RWPE1 (cell line): ENCODE results near the gene JCAD.
"Not testable (repeated sequence)": the region's sequence is repeated elsewhere in the genome, so short reads cannot be mapped to it uniquely, and the experiment has no call there.

Source experiments
- CTCF ChIA-PET: fragments of 350-600 bp; sonication (Branson Sonifier 250); formaldehyde crosslinking; extraction: SDS; loops from one replicate; lab custom pipeline; 2021; lab: Yijun Ruan, JAX
- POLR2A ChIA-PET: fragments of 400-600 bp; formaldehyde crosslinking; extraction: SDS; loops from one replicate; lab custom pipeline; 2020; ENCODE audit warnings: antibody characterized with exemption; ENCODE audit not compliant: low non-redundant PET; lab: Yijun Ruan, JAX
- DNase-seq: peaks from one replicate; pipeline ENCODE4 v3.0.0; 2012; ENCODE audit warnings: low spot score
- H3K27ac ChIP-seq: fragments of 450-650 bp; 2 replicates; pipeline ENCODE4 v1.5.1; 2017
- TF ChIP-seq, protein P1 (sequence below): fragments of 450-650 bp; conservative IDR thresholded peaks from 2 replicates; pipeline ENCODE4 v1.5.1; 2017; ENCODE audit warnings: low read depth, mild to moderate bottlenecking

JCAD gene

DNA sequence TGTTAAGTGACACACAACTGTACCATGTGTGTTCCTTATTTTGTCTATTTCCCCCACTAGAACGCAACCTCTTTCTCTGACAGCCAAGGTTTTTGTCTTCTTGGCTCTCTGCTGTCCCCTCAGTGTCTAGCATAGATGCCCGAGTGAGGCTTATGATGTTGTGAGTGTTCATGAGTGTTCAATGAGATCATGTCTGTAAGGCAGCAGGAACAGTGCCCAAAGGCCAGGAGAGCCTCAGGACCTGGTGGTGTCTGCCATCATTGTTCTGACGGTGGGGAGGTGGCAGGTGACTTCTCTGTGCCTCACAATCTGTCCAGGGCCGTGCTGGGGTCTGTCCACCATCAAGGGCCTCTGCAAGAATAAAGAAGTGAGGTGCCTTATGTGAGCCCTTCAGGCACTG is 66.5 kb downstream of the JCAD start:
- H3K27ac ChIP-seq: no peak overlapping the region
- POLR2A ChIA-PET: no interaction called here
- TF ChIP-seq, protein P1, sequence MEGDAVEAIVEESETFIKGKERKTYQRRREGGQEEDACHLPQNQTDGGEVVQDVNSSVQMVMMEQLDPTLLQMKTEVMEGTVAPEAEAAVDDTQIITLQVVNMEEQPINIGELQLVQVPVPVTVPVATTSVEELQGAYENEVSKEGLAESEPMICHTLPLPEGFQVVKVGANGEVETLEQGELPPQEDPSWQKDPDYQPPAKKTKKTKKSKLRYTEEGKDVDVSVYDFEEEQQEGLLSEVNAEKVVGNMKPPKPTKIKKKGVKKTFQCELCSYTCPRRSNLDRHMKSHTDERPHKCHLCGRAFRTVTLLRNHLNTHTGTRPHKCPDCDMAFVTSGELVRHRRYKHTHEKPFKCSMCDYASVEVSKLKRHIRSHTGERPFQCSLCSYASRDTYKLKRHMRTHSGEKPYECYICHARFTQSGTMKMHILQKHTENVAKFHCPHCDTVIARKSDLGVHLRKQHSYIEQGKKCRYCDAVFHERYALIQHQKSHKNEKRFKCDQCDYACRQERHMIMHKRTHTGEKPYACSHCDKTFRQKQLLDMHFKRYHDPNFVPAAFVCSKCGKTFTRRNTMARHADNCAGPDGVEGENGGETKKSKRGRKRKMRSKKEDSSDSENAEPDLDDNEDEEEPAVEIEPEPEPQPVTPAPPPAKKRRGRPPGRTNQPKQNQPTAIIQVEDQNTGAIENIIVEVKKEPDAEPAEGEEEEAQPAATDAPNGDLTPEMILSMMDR: no peak
- DNase-seq: no peak
- CTCF ChIA-PET: interaction anchor here (1.0 kb wide), 1 partner anchor 257 kb away, joined by 3 read pairs; no protein-coding TSS in a partner anchor

DNA sequence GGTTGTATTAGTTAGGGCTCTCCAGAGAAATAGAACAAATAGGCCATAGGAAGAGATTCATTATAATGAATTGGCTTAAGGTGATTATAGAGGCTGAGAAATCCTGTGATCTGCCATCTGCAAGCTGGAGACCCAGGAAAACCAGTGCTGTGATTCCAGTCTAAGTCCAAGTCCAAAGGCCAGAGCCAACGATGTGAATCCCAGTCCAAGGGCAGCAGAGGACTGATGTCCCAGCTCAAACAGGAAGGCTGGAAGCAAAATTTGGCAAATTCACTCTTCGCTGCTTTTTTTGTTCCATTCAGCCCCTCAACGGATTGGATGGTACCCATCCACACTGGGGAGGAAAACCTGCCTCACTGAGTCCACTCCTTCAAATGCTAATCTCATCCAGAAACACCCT is 68.0 kb downstream of the JCAD start:
- H3K27ac ChIP-seq: no peak overlapping the region
- no peak for DNase-seq
- ChIA-PET CTCF (no interaction called here), POLR2A (no interaction called here)
- TF ChIP-seq, protein P1: no peak

DNA sequence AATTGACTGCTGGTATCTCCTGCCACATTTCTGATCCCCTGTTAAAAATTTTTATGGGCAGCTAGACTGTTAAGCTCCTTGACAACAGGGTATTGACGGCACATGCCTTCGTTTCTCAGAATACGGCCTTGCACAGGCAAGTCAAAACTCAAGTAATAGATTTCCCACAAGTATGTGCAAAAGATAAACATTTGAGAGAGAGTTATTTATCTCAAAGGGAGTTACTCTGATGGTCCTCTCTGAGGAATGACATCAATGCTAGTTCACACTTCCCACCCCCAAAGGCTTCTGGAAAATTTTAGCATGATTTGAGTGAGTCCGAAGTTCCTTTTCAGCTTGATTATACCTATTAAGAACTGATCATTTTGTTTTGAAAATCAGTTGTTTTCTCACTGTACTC is 71.9 kb downstream of the JCAD start:
- DNase-seq: no peak
- TF ChIP-seq, protein P1: no peak
- CTCF ChIA-PET: no interaction called here
- no peak overlapping the region for H3K27ac ChIP-seq
- POLR2A ChIA-PET: no interaction called here

DNA sequence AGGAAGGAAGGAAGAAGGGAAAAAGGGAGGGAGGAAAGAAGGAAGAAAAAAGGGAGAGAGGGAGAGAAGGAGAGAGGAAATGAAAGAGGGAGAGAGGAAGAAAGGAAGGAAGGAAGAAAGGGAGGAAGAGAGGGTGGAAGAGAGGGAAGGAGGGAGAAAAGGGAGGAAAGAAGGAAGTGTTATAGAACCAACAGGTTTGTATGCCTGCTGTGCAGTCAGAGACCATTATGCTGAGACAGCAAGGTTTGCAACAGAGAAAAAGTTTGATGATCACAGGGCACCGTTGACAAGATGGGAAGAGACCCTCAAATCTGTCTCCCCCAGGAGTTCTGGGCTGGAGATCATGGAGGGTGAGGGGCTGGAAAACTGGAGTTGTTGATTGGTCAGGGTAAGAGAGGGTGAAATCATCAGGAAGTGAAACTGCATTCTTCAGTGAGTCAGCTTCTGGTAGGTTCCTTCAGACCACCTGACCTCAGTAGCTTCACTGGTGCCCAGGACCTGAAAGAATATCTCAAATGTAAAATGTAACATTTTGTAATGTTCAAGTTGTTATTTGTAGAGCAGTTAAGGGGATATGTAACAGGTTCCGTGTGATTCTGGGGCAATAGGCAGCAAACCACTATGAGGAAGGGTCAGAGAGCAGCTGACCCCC is 76.3 kb downstream of the JCAD start:
- ChIA-PET CTCF (interaction anchor here (0.6 kb wide), 1 partner anchor 393 kb away, joined by 3 read pairs; no protein-coding TSS in a partner anchor), POLR2A (no interaction called here)
- no peak for DNase-seq
- H3K27ac ChIP-seq: no peak overlapping the region
- TF ChIP-seq, protein P1: no peak

DNA sequence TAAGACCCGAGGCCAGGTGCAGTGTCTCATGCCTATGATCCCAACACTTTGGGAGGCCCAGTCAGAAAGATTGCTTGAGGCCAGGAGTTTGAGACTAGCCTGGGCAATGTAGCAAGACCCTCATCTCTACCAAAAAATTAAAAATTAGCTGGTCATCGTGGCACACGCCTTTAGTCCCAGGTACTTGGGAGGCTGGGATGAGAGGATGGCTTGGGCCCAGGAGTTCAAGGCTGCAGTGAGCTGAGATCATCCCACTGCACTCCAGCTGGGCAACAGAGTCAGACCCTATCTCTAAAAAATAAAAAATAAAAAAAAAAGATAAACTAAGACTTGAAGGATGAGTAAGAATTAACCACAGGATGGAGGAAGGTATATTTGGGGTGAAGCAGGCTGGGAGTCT is 77.9 kb downstream of the JCAD start:
- no peak overlapping the region for H3K27ac ChIP-seq
- TF ChIP-seq, protein P1: no peak
- DNase-seq: no peak
- ChIA-PET CTCF (no interaction called here), POLR2A (no interaction called here)

DNA sequence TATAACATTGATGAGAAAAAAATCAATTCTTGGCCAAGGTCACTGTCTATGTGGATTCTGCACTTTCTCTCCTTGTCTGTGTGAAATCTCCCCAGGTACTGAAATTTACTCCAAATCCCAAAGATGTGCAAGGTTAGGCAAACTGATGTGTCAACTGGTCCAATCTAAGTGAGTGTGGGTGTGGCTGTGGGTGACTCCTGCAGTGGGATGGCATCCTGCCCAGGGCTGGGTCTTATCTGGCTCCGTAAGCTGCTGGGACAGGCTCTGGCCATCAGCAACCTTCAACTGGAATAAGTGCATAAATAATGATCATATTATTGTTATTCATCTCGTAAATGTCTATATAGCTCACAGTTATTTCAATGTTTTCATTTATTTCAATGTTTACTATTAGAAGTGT is 79.3 kb downstream of the JCAD start:
- no peak overlapping the region for H3K27ac ChIP-seq
- DNase-seq: peak; percentile 30
- TF ChIP-seq, protein P1: no peak
- ChIA-PET POLR2A (no interaction called here), CTCF (no interaction called here)

DNA sequence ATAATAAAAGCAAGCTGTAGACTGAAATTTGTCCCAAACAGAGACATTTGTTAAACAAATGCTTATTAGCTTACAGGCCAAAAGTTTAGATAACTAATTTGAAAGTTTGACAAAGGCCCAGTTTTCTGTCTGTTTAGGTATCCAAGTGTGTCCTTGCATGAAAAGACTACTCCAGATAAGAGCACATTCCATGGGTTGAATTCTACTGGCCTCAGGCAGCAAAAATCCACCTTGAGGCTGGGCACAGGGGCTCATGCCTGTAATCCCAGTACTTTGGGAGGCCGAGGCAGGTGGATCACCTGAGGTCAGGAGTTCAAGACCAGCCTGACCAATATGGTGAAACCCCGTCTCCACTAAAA is 80.0 kb downstream of the JCAD start:
- CTCF ChIA-PET, DNase-seq, POLR2A ChIA-PET: not testable (repeated sequence)
- peak overlapping the region; percentile 41; the same call in 1 of the 2 replicates for H3K27ac ChIP-seq
